Caco-2 (cell line): ENCODE data around the gene FIGNL1. TPM values are rescaled to one million over a fixed set of nuclear protein-coding genes. Genes with fewer than 3 reads are reported as not detected.

ENCODE experiments used
- BruUV-seq: library from RNA; stranded (reverse); fragments of 400-500 nt; replicated peaks from 2 replicates; lab custom pipeline; 2021; lab: Mats Ljungman, UMichigan
- CTCF ChIA-PET: fragments of 300-600 bp; sonication (Branson Sonifier 250); formaldehyde crosslinking; loops from one replicate; lab custom pipeline; 2022; ENCODE audit warnings: antibody characterized with exemption; lab: Charles Lee
- POLR2A ChIA-PET: fragments of 300-600 bp; sonication (Branson Sonifier 250); formaldehyde crosslinking; loops from one replicate; lab custom pipeline; 2022; ENCODE audit warnings: antibody characterized with exemption; lab: Charles Lee
- DNase-seq, 2 experiments: peaks; one replicate each; pipeline versions ENCODE4 v3.0.0 to v3.0.0-alpha.2; 2020 to 2022
- H3K27me3 ChIP-seq: replicated peaks from 2 replicates; pipeline ENCODE4 v1.6.0; 2011; ENCODE audit warnings: low read length; ENCODE audit not compliant: control insufficient read depth, insufficient read depth
- H3K36me3 ChIP-seq: 2 replicates; pipeline ENCODE4 v1.5.1; 2011; ENCODE audit warnings: low read length; ENCODE audit not compliant: control insufficient read depth, insufficient read depth
- H3K4me1 ChIP-seq: fragments of 250-450 bp; sonication (Bioruptor Pico); 2 replicates; pipeline ENCODE4 v1.5.1; 2020; ENCODE audit warnings: mild to moderate bottlenecking
- H3K4me3 ChIP-seq: 2 replicates; pipeline ENCODE4 v1.5.1; 2011; ENCODE audit warnings: low read depth, mild to moderate bottlenecking, control low read depth, low read length
- H3K9me3 ChIP-seq: fragments of 250-450 bp; sonication (Bioruptor Pico); 2 replicates; pipeline ENCODE4 v1.5.1; 2020; ENCODE audit warnings: mild to moderate bottlenecking, moderate library complexity
- H3K27ac Mint-ChIP-seq: one replicate; pipeline ENCODE4 v1.8.0; 2022; ENCODE audit warnings: mixed read lengths; ENCODE audit not compliant: unreplicated experiment
- H3K27me3 Mint-ChIP-seq: one replicate; pipeline ENCODE4 v1.8.0; 2022; ENCODE audit warnings: mixed read lengths; ENCODE audit not compliant: insufficient read depth, unreplicated experiment
- H3K36me3 Mint-ChIP-seq: one replicate; pipeline ENCODE4 v1.8.0; 2022; ENCODE audit warnings: mild to moderate bottlenecking, mixed read lengths; ENCODE audit not compliant: insufficient read depth, unreplicated experiment
- H3K4me1 Mint-ChIP-seq: one replicate; pipeline ENCODE4 v1.8.0; 2022; ENCODE audit warnings: low read depth, mixed read lengths; ENCODE audit not compliant: unreplicated experiment
- H3K4me3 Mint-ChIP-seq: one replicate; pipeline ENCODE4 v1.8.0; 2022; ENCODE audit warnings: mild to moderate bottlenecking, moderate library complexity, mixed read lengths; ENCODE audit not compliant: unreplicated experiment
- H3K9me3 Mint-ChIP-seq: one replicate; pipeline ENCODE4 v1.8.0; 2022; ENCODE audit warnings: mixed read lengths; ENCODE audit not compliant: unreplicated experiment
- CTCF ChIP-seq, 2 experiments: fragments of 200-600 bp in 1 of 2; IDR thresholded peaks; 1 replicate in 1 of 2; 2 replicates in 1 of 2; pipeline versions ENCODE4 v1.5.1 to v1.8.0; 2011 to 2022; ENCODE audit warnings: antibody characterized with exemption in 1 of 2, control low read depth in 1 of 2, inconsistent platforms in 1 of 2, low read depth in 1 of 2, low read length in 1 of 2, mild to moderate bottlenecking in 1 of 2, moderate library complexity in 1 of 2; ENCODE audit not compliant: insufficient read depth in 1 of 2, severe bottlenecking in 1 of 2, unreplicated experiment in 1 of 2
- intact Hi-C: fragments of 100-400 bp; cut with micrococcal nuclease; formaldehyde crosslinking; loops from one replicate; pipeline ENCODE4 v1.10.0; 2022; ENCODE audit not compliant: unreplicated experiment
- total RNA-seq: library from RNA; stranded (reverse); gene quantifications from 2 replicates; pipeline ENCODE4 v1.2.3, GENCODE V29; 2022

The FIGNL1 gene
- total RNA-seq, 1 experiment from 2014 or later, result 47.2 TPM

- no peak overlapping the region for H3K4me3 ChIP-seq
- no TSS peak for BruUV-seq
- Mint-ChIP-seq H3K36me3 (no peaks in the 10 kb centered on the region), H3K27ac (no peak overlapping the region), H3K4me3 (no peak overlapping the region), H3K27me3 (peaks cover 8% of the 10 kb centered on the region), H3K9me3 (no peaks in the 10 kb centered on the region), H3K4me1 (no peaks in the 10 kb centered on the region)
- H3K36me3 ChIP-seq, result no peaks in the 10 kb centered on the region
- intact Hi-C loops, result no loop called here
- CTCF ChIA-PET, result no interaction called here
- H3K27me3 ChIP-seq, result no peaks in the 10 kb centered on the region; the same call in none of the 2 replicates
- H3K4me1 ChIP-seq, result no peaks in the 10 kb centered on the region
- no peak for TF ChIP-seq CTCF (IDR thresholded peaks at IDR 0.05; ENCODE audit: insufficient read depth in 1 of 2, low read depth in 1 of 2, low read length in 1 of 2, severe bottlenecking in 1 of 2, unreplicated experiment in 1 of 2)
- POLR2A ChIA-PET, result no interaction called here
- DNase-seq, result no peak
- H3K9me3 ChIP-seq, result no peaks in the 10 kb centered on the region
These were observed 37.2 kb downstream of the FIGNL1 start for GRCh38 chr7:50412973-50413372.

GRCh38 chr7:50411332-50411731 lies 38.8 kb downstream of the FIGNL1 start:
- POLR2A ChIA-PET, result no interaction called here
- H3K4me3 ChIP-seq, result no peak overlapping the region
- intact Hi-C loops, result no loop called here
- no peaks in the 10 kb centered on the region for H3K9me3 ChIP-seq
- BruUV-seq, result no TSS peak
- Mint-ChIP-seq H3K27ac (no peak overlapping the region), H3K9me3 (no peaks in the 10 kb centered on the region), H3K4me3 (no peak overlapping the region), H3K27me3 (peaks cover 13% of the 10 kb centered on the region), H3K36me3 (no peaks in the 10 kb centered on the region), H3K4me1 (no peaks in the 10 kb centered on the region)
- TF ChIP-seq CTCF (IDR thresholded peaks at IDR 0.05; ENCODE audit: insufficient read depth in 1 of 2, low read depth in 1 of 2, low read length in 1 of 2, severe bottlenecking in 1 of 2, unreplicated experiment in 1 of 2), result no peak
- H3K36me3 ChIP-seq, result no peaks in the 10 kb centered on the region
- H3K27me3 ChIP-seq, result no peaks in the 10 kb centered on the region; the same call in none of the 2 replicates
- no peak for DNase-seq
- CTCF ChIA-PET, result no interaction called here
- H3K4me1 ChIP-seq, result no peaks in the 10 kb centered on the region

- intact Hi-C loops, result no loop called here
- no peak for TF ChIP-seq CTCF (IDR thresholded peaks at IDR 0.05; ENCODE audit: insufficient read depth in 1 of 2, low read depth in 1 of 2, low read length in 1 of 2, severe bottlenecking in 1 of 2, unreplicated experiment in 1 of 2)
- Mint-ChIP-seq H3K27ac (no peak overlapping the region), H3K36me3 (no peaks in the 10 kb centered on the region), H3K27me3 (peaks cover 13% of the 10 kb centered on the region), H3K4me1 (no peaks in the 10 kb centered on the region), H3K4me3 (no peak overlapping the region), H3K9me3 (no peaks in the 10 kb centered on the region)
- ChIA-PET CTCF (no interaction called here), POLR2A (no interaction called here)
- BruUV-seq, result no TSS peak
- H3K4me3 ChIP-seq, result no peak overlapping the region
- no peak for DNase-seq
- H3K27me3 ChIP-seq, result no peaks in the 10 kb centered on the region; the same call in none of the 2 replicates
- no peaks in the 10 kb centered on the region for H3K36me3 ChIP-seq
- no peaks in the 10 kb centered on the region for H3K4me1 ChIP-seq
- no peaks in the 10 kb centered on the region for H3K9me3 ChIP-seq
These were observed 40.0 kb downstream of the FIGNL1 start for GRCh38 chr7:50409856-50410745.
